ENCODE data around the gene ATP6V0C. TPM values are rescaled to one million over a fixed set of nuclear protein-coding genes. Genes with fewer than 3 reads are reported as not detected.

The ATP6V0C gene
- total and polyA plus RNA-seq, 4 donors = 17.6 to 132 (median 60.6) TPM

- no peak for DNase-seq (ENCODE audit: low spot score)
- Histone ChIP-seq H3K4me1 (ENCODE audit: control insufficient read depth in 4 of 4, insufficient read depth in 4 of 4, low read length in 3 of 4) (peaks cover 11 to 42% (median 36%) of the 10 kb centered on the region in 4 donors), H3K27me3 (ENCODE audit: control insufficient read depth in 4 of 4, insufficient read depth in 4 of 4, low read length in 3 of 4) (no peaks in the 10 kb centered on the region), H3K9me3 (ENCODE audit: control insufficient read depth in 4 of 4, low read length in 3 of 4) (no peaks in the 10 kb centered on the region), H3K36me3 (ENCODE audit: control insufficient read depth in 4 of 4, insufficient read depth in 3 of 4, low read depth in 1 of 4, low read length in 3 of 4) (no peaks in the 10 kb centered on the region), H3K4me3 (ENCODE audit: low read depth in 1 of 3, low read length in 3 of 3) (no peak overlapping the region), H3K9ac (ENCODE audit: low read depth in 1 of 2, low read length in 2 of 2) (no peak overlapping the region), H3K27ac (ENCODE audit: low read depth in 1 of 2, low read length in 2 of 2) (peak overlapping the region; percentile 4 to 48)
- 68% methylated on average over 15 of the region's 15 CpGs for WGBS
- TF ChIP-seq NR2F2 (IDR thresholded peaks at IDR 0.05) (no peak), JUND (IDR thresholded peaks at IDR 0.05) (no peak), FOXA1 (IDR thresholded peaks at IDR 0.05) (no peak), YY1 (IDR thresholded peaks at IDR 0.05) (no peak), SP1 (IDR thresholded peaks at IDR 0.05) (no peak), RXRA (IDR thresholded peaks at IDR 0.05) (no peak), GABPA (IDR thresholded peaks at IDR 0.05 in 1 of 2, conservative IDR thresholded peaks at IDR 0.05 in 1 of 2) (no peak)
- TF ChIP-seq, protein P1, sequence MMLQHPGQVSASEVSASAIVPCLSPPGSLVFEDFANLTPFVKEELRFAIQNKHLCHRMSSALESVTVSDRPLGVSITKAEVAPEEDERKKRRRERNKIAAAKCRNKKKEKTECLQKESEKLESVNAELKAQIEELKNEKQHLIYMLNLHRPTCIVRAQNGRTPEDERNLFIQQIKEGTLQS (IDR thresholded peaks at IDR 0.05) = no peak
- TF ChIP-seq, protein P2, sequence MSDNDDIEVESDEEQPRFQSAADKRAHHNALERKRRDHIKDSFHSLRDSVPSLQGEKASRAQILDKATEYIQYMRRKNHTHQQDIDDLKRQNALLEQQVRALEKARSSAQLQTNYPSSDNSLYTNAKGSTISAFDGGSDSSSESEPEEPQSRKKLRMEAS (IDR thresholded peaks at IDR 0.05) = no peak
- TF ChIP-seq, protein P3, sequence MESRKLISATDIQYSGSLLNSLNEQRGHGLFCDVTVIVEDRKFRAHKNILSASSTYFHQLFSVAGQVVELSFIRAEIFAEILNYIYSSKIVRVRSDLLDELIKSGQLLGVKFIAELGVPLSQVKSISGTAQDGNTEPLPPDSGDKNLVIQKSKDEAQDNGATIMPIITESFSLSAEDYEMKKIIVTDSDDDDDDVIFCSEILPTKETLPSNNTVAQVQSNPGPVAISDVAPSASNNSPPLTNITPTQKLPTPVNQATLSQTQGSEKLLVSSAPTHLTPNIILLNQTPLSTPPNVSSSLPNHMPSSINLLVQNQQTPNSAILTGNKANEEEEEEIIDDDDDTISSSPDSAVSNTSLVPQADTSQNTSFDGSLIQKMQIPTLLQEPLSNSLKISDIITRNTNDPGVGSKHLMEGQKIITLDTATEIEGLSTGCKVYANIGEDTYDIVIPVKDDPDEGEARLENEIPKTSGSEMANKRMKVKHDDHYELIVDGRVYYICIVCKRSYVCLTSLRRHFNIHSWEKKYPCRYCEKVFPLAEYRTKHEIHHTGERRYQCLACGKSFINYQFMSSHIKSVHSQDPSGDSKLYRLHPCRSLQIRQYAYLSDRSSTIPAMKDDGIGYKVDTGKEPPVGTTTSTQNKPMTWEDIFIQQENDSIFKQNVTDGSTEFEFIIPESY (IDR thresholded peaks at IDR 0.05) = no peak
Observed at GRCh38 chr16:2512735-2513404, 882 bp upstream of the ATP6V0C start.

DNA sequence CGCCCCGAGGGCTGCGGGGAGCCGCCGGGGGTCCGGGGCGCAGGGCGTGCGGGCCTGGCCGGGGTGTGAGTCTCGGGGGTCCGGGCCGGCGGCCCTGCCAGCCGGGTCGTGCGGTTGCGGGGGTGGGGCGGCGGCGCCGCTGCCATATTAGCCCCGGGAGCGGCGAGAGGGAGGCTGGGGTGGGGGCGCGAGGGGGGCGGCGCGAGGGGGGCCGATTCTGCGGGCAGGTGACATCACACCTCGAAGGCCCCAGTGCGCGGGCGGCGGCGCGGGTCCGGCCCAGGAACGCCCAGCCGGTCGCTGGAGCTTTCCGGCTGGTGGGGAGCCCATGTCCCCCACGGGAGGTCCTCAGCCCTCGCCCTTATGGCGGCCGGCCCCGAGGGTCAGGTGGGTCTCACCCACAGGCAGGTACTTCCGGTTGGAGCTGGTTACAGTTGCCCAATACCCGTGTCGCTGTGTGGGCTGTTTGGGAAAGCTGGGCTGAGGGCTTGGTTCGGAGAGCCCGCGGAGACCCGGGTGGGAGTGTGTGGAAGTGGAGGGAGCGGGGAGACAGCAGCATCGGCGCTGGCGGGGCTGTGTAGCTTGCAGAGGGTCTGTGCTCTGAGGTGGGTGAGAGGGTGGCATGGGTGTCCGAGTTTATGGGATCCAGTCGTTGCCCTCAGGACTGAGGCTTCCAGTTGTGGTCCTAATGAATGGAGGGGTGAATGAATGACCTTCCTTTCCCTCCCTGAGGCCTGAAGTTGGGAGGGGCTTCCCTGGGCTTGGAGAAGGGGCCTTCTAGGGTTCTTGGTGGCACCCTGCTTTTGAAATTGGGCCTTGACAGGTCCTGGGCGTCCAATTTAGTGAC, 804 bp downstream of the ATP6V0C start:
- WGBS = under 1% methylated on average over 63 of the region's 63 CpGs
- DNase-seq (ENCODE audit: low spot score) = no peak
- TF ChIP-seq GABPA (IDR thresholded peaks at IDR 0.05 in 1 of 2, conservative IDR thresholded peaks at IDR 0.05 in 1 of 2) = peak in 1 of 2 donors; percentile 22
- TF ChIP-seq, protein P3 (IDR thresholded peaks at IDR 0.05) = no peak
- TF ChIP-seq, protein P4, sequence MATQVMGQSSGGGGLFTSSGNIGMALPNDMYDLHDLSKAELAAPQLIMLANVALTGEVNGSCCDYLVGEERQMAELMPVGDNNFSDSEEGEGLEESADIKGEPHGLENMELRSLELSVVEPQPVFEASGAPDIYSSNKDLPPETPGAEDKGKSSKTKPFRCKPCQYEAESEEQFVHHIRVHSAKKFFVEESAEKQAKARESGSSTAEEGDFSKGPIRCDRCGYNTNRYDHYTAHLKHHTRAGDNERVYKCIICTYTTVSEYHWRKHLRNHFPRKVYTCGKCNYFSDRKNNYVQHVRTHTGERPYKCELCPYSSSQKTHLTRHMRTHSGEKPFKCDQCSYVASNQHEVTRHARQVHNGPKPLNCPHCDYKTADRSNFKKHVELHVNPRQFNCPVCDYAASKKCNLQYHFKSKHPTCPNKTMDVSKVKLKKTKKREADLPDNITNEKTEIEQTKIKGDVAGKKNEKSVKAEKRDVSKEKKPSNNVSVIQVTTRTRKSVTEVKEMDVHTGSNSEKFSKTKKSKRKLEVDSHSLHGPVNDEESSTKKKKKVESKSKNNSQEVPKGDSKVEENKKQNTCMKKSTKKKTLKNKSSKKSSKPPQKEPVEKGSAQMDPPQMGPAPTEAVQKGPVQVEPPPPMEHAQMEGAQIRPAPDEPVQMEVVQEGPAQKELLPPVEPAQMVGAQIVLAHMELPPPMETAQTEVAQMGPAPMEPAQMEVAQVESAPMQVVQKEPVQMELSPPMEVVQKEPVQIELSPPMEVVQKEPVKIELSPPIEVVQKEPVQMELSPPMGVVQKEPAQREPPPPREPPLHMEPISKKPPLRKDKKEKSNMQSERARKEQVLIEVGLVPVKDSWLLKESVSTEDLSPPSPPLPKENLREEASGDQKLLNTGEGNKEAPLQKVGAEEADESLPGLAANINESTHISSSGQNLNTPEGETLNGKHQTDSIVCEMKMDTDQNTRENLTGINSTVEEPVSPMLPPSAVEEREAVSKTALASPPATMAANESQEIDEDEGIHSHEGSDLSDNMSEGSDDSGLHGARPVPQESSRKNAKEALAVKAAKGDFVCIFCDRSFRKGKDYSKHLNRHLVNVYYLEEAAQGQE (IDR thresholded peaks at IDR 0.05) = no peak

More for the DNA sequence above, 804 bp downstream of the ATP6V0C start:
- Histone ChIP-seq H3K9me3 (ENCODE audit: control insufficient read depth in 4 of 4, low read length in 3 of 4) (no peaks in the 10 kb centered on the region), H3K27me3 (ENCODE audit: control insufficient read depth in 4 of 4, insufficient read depth in 4 of 4, low read length in 3 of 4) (no peaks in the 10 kb centered on the region), H3K36me3 (ENCODE audit: control insufficient read depth in 4 of 4, insufficient read depth in 3 of 4, low read depth in 1 of 4, low read length in 3 of 4) (peaks cover 0 to 2% (median 0%) of the 10 kb centered on the region in 4 donors), H3K27ac (ENCODE audit: low read depth in 1 of 2, low read length in 2 of 2) (peak overlapping the region; percentile 96 to 97), H3K4me1 (ENCODE audit: control insufficient read depth in 4 of 4, insufficient read depth in 4 of 4, low read length in 3 of 4) (peaks cover 22 to 59% (median 53%) of the 10 kb centered on the region in 4 donors), H3K4me3 (ENCODE audit: low read depth in 1 of 3, low read length in 3 of 3) (peak overlapping the region; percentile 56 to 92 (median 91)), H3K9ac (ENCODE audit: low read depth in 1 of 2, low read length in 2 of 2) (peak overlapping the region; percentile 81 to 83)

All from liver (tissue), 9 donors.